ENCODE data around the gene ZNF398. TPM values are rescaled to one million over a fixed set of nuclear protein-coding genes. Genes with fewer than 3 reads are reported as not detected.
A peak's percentile ranks its signal among the peaks of the same experiment; 100 is the strongest.

ZNF398 gene
- total and polyA plus RNA-seq, 9 of the 15 experiments (the other 6 are each of a cell fraction or from before 2014, with no cell fraction given), result 4.0 to 18.6 (median 10.4) TPM

DNA sequence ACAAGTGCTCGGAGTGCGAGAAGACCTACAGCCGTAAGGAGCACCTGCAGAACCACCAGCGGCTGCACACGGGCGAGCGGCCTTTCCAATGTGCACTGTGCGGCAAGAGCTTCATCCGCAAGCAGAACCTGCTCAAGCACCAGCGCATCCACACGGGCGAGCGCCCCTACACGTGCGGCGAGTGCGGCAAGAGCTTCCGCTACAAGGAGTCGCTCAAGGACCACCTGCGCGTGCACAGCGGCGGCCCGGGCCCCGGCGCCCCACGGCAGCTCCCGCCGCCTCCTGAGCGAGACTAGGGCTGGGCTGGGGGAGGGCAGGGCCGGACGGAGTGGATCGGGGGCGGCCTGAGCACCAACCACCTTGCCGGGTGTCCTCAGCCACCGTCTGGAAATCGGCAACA is 77.1 kb downstream of the ZNF398 start:
- ATAC-seq (no peak), FAIRE-seq (no peak), DNase-seq (ENCODE audit: extremely low read depth in 1 of 4, low spot score in 3 of 4) (no peak)
- H3K27ac ChIP-seq (ENCODE audit: extremely low read depth, low read depth, low read length), result no peak overlapping the region
- H4K20me1 ChIP-seq (replicated peaks; ENCODE audit: control insufficient read depth, insufficient read depth, low read length), result peaks cover 3% of the 10 kb centered on the region
- H3K79me2 ChIP-seq (ENCODE audit: control insufficient read depth, insufficient read depth, low read length), result no peaks in the 10 kb centered on the region
- no peak overlapping the region for H3K4me2 ChIP-seq (ENCODE audit: insufficient read depth, low read length)
- 0 out of 2 replicates have a peak, but pooled peaks cover 5% of the 10 kb centered on the region for H3K9me3 ChIP-seq (replicated peaks; ENCODE audit: control insufficient read depth, insufficient read depth, low read depth, low read length)
- no peak overlapping the region for H3K4me3 ChIP-seq
- H3K4me1 ChIP-seq (replicated peaks in 1 of 2; ENCODE audit: control insufficient read depth in 2 of 2, insufficient read depth in 2 of 2, low read length in 2 of 2), result peaks cover 0 to 4% of the 10 kb centered on the region in 2 experiments; a peak in 2 of 5 replicates
- H2AFZ ChIP-seq (ENCODE audit: low read depth, low read length), result no peak overlapping the region
- H3K27me3 ChIP-seq (ENCODE audit: control insufficient read depth in 2 of 2, insufficient read depth in 2 of 2, low read length in 2 of 2), result no peaks in the 10 kb centered on the region
- CTCF ChIA-PET (ENCODE audit: low intra/inter-chr PET ratio), result no interaction called here
- H3K36me3 ChIP-seq (ENCODE audit: control insufficient read depth, insufficient read depth, low read length), result peaks cover 52% of the 10 kb centered on the region
- POLR2A ChIA-PET, result interaction anchor here (1.0 kb wide), 1 partner anchor 12 kb away, joined by 3 read pairs; no protein-coding TSS in a partner anchor
- intact Hi-C loops (cut with micrococcal nuclease) (no loop called here), in situ Hi-C loops (cut with MboI) (no loop called here)
- H3K9ac ChIP-seq (ENCODE audit: insufficient read depth in 1 of 2, low read depth in 2 of 2, low read length in 2 of 2), result no peak overlapping the region
- TF ChIP-seq ZNF354B (CRISPR knock-in tag; IDR thresholded peaks at IDR 0.05) (no peak), POLR2G (IDR thresholded peaks at IDR 0.05; ENCODE audit: low read depth, low read length) (peak; percentile 25; the same call in 1 of the 2 replicates)
- TF ChIP-seq, protein P1, sequence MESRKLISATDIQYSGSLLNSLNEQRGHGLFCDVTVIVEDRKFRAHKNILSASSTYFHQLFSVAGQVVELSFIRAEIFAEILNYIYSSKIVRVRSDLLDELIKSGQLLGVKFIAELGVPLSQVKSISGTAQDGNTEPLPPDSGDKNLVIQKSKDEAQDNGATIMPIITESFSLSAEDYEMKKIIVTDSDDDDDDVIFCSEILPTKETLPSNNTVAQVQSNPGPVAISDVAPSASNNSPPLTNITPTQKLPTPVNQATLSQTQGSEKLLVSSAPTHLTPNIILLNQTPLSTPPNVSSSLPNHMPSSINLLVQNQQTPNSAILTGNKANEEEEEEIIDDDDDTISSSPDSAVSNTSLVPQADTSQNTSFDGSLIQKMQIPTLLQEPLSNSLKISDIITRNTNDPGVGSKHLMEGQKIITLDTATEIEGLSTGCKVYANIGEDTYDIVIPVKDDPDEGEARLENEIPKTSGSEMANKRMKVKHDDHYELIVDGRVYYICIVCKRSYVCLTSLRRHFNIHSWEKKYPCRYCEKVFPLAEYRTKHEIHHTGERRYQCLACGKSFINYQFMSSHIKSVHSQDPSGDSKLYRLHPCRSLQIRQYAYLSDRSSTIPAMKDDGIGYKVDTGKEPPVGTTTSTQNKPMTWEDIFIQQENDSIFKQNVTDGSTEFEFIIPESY (CRISPR knock-in tag; IDR thresholded peaks at IDR 0.05), result peak; percentile 96
- no TSS peak for BruUV-seq (replicated peaks)
- WGBS (ENCODE audit: insufficient coverage, low coverage, missing lambda C conversion rate), result 97% methylated on average over 33 of the region's 37 CpGs
- no peaks in the 10 kb centered on the region for H3K9me1 ChIP-seq (ENCODE audit: control insufficient read depth, insufficient read depth, low read length)

DNA sequence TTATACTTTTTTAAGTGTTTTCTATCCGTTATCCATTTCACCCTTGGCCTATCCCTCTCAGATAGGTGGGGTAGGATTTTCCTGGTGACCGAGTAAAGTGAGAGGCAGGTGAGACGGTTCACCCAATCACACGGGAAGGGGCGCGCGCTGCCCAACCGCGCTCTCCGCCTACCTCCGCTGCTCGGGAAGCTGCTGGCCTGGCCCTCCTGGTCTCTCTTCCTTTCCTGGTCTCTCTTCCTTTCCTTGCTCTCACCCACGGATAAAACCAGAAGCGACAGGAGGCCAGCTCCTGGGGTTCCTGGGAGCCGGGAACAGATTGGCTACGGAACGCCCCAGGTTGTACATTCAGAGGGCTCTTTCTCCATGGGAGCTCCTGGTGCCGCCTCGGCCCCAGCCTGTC is 77.9 kb downstream of the ZNF398 start:
- H3K27ac ChIP-seq (ENCODE audit: extremely low read depth, low read depth, low read length), result no peak overlapping the region
- no peak for TF ChIP-seq KLF10 (CRISPR knock-in tag; IDR thresholded peaks at IDR 0.05)
- TF ChIP-seq, protein P1 (CRISPR knock-in tag; IDR thresholded peaks at IDR 0.05), result peak; percentile 64
- TF ChIP-seq MYNN (IDR thresholded peaks at IDR 0.05), result 0 out of 2 replicates have a peak, but pooled peaks have one; percentile 5
- no peak for TF ChIP-seq MYNN (CRISPR knock-in tag; IDR thresholded peaks at IDR 0.05)
- no peak for TF ChIP-seq NONO (IDR thresholded peaks at IDR 0.05; ENCODE audit: low read depth in 2 of 2, low read length in 1 of 2)
- H2AFZ ChIP-seq (ENCODE audit: low read depth, low read length), result no peak overlapping the region
- no peak overlapping the region for H3K9ac ChIP-seq (ENCODE audit: insufficient read depth in 1 of 2, low read depth in 2 of 2, low read length in 2 of 2)
- no peaks in the 10 kb centered on the region for H3K9me1 ChIP-seq (ENCODE audit: control insufficient read depth, insufficient read depth, low read length)
- DNase-seq (ENCODE audit: extremely low read depth in 1 of 4, low spot score in 3 of 4) (no peak), ATAC-seq (no peak), FAIRE-seq (no peak)
- ChIA-PET CTCF (ENCODE audit: low intra/inter-chr PET ratio) (no interaction called here), POLR2A (interaction anchor here (1.0 to 1.3 kb wide), 2 partner anchors 10 to 13 kb away, joined by 3 read pairs; no protein-coding TSS in a partner anchor)
- 98% methylated on average over 19 of the region's 19 CpGs for WGBS (ENCODE audit: insufficient coverage, low coverage, missing lambda C conversion rate)
- 0 out of 2 replicates have a peak, but pooled peaks cover 5% of the 10 kb centered on the region for H3K9me3 ChIP-seq (replicated peaks; ENCODE audit: control insufficient read depth, insufficient read depth, low read depth, low read length)
- intact Hi-C loops (cut with micrococcal nuclease) (no loop called here), in situ Hi-C loops (cut with MboI) (no loop called here)
- no peak overlapping the region for H3K4me3 ChIP-seq
- no peaks in the 10 kb centered on the region for H3K27me3 ChIP-seq (ENCODE audit: control insufficient read depth in 2 of 2, insufficient read depth in 2 of 2, low read length in 2 of 2)
- H3K4me1 ChIP-seq (replicated peaks in 1 of 2; ENCODE audit: control insufficient read depth in 2 of 2, insufficient read depth in 2 of 2, low read length in 2 of 2), result peaks cover 0 to 4% of the 10 kb centered on the region in 2 experiments; a peak in 2 of 5 replicates
- H3K36me3 ChIP-seq (ENCODE audit: control insufficient read depth, insufficient read depth, low read length), result peaks cover 47% of the 10 kb centered on the region
- no peak overlapping the region for H3K4me2 ChIP-seq (ENCODE audit: insufficient read depth, low read length)
- H4K20me1 ChIP-seq (replicated peaks; ENCODE audit: control insufficient read depth, insufficient read depth, low read length), result peaks cover 3% of the 10 kb centered on the region
- H3K79me2 ChIP-seq (ENCODE audit: control insufficient read depth, insufficient read depth, low read length), result no peaks in the 10 kb centered on the region
- BruUV-seq (replicated peaks), result no TSS peak

Measured in K562 (cell line).